HG02981 (cell line): ENCODE data around the gene CCDC112.
"Not testable (repeated sequence)": the region's sequence is repeated elsewhere in the genome, so short reads cannot be mapped to it uniquely, and the experiment has no call there.

ENCODE experiments used
- ATAC-seq: cut with Tn5 transposase; IDR thresholded peaks from one replicate; pipeline ENCODE4 v1.9.1; 2021; ENCODE audit warnings: mild to moderate bottlenecking, moderate library complexity; ENCODE audit not compliant: unreplicated experiment

The CCDC112 gene

GRCh38 chr5:115296124-115297022 lies at the start of gene CCDC112:
CCDC112 (minus strand) TSS chr5:115296654; CDS start chr5:115296543, 111 bp downstream.
- peak; percentile 78 for ATAC-seq

GRCh38 chr5:115345344-115345743 lies 48.9 kb upstream of the CCDC112 start:
- ATAC-seq, result no peak

- no peak for ATAC-seq
These were observed 47.4 kb upstream of the CCDC112 start for GRCh38 chr5:115343855-115344254.

GRCh38 chr5:115342590-115343377 lies 46.3 kb upstream of the CCDC112 start:
- ATAC-seq, result no peak

GRCh38 chr5:115341745-115342144 lies 45.3 kb upstream of the CCDC112 start:
- ATAC-seq, result no peak

- no peak for ATAC-seq
These were observed 42.4 kb upstream of the CCDC112 start for GRCh38 chr5:115338851-115339250.

- no peak for ATAC-seq
These were observed 41.4 kb upstream of the CCDC112 start for GRCh38 chr5:115337882-115338281.

- ATAC-seq, result no peak
These were observed 40.5 kb upstream of the CCDC112 start for GRCh38 chr5:115336964-115337363.

- ATAC-seq, result no peak
These were observed 39.8 kb upstream of the CCDC112 start for GRCh38 chr5:115336201-115336720.

GRCh38 chr5:115335301-115335700 lies 38.8 kb upstream of the CCDC112 start:
- no peak for ATAC-seq

- ATAC-seq, result peak; percentile 38
These were observed 36.7 kb upstream of the CCDC112 start for GRCh38 chr5:115333164-115333563.

- no peak for ATAC-seq
These were observed 34.4 kb upstream of the CCDC112 start for GRCh38 chr5:115330830-115331229.

- no peak for ATAC-seq
These were observed 33.0 kb upstream of the CCDC112 start for GRCh38 chr5:115329475-115329874.

- not testable (repeated sequence) for ATAC-seq
These were observed 32.3 kb upstream of the CCDC112 start for GRCh38 chr5:115328617-115329274.

- no peak for ATAC-seq
These were observed 29.0 kb upstream of the CCDC112 start for GRCh38 chr5:115325296-115325959.

GRCh38 chr5:115324021-115324420 lies 27.6 kb upstream of the CCDC112 start:
- no peak for ATAC-seq

GRCh38 chr5:115322729-115323128 lies 26.3 kb upstream of the CCDC112 start:
- no peak for ATAC-seq

GRCh38 chr5:115321309-115321708 lies 24.9 kb upstream of the CCDC112 start:
- ATAC-seq, result no peak

GRCh38 chr5:115320515-115320914 lies 24.1 kb upstream of the CCDC112 start:
- no peak for ATAC-seq

GRCh38 chr5:115320006-115320405 lies 23.6 kb upstream of the CCDC112 start:
- no peak for ATAC-seq

- ATAC-seq, result no peak
These were observed 22.6 kb upstream of the CCDC112 start for GRCh38 chr5:115319007-115319406.
